ENCODE measurements around the gene RANBP17.

DNA sequence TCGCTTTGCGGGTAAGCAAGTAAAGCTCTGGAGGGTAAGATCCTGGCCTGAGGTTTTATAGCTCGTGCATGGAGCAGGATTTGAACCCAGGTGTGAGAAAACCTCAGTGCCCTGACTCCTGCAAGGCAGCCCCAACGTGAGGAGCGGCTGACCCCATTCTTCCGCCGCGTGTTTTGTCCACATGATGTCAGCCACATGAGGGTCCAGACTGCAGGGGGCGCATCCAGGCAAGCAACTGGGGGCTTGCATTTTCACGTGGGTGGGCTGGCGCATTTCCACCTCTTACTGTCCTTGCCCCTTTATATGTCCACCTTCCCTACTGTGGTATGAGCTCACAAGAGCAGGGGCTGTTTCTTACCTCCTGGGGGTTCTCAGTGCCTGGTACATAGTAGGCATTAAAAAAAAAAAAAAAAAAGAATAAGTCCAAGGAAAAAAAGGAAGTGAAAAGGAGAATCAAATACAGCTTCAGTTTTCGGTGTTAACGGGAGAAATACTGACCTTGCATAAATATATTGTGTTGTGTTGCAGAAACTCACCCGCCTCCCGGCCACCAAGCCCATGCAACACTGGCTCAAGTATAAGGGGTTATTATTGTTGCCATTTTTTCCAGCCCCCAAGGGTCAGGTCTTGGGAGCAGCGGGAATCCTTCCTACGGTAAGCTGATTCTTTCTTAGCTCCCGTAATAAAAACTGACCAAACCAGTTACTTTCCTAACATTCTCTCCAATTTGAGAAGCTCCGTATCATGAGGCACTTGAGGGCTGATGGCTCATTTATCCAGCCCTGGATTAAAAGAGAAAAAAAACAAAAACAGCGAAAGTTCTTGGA is 462.2 kb downstream of the RANBP17 start:
- TF ChIP-seq, protein P1, sequence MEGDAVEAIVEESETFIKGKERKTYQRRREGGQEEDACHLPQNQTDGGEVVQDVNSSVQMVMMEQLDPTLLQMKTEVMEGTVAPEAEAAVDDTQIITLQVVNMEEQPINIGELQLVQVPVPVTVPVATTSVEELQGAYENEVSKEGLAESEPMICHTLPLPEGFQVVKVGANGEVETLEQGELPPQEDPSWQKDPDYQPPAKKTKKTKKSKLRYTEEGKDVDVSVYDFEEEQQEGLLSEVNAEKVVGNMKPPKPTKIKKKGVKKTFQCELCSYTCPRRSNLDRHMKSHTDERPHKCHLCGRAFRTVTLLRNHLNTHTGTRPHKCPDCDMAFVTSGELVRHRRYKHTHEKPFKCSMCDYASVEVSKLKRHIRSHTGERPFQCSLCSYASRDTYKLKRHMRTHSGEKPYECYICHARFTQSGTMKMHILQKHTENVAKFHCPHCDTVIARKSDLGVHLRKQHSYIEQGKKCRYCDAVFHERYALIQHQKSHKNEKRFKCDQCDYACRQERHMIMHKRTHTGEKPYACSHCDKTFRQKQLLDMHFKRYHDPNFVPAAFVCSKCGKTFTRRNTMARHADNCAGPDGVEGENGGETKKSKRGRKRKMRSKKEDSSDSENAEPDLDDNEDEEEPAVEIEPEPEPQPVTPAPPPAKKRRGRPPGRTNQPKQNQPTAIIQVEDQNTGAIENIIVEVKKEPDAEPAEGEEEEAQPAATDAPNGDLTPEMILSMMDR (IDR thresholded peaks at IDR 0.05; ENCODE audit: low read depth, low read length, poor library complexity, severe bottlenecking), result no peak
- no peak for TF ChIP-seq EZH2phosphoT487 (IDR thresholded peaks at IDR 0.05; ENCODE audit: borderline replicate concordance, low read length)

Measured in DOHH2 (cell line).